ENCODE results near the gene CYP26B1. TPM values are rescaled to one million over a fixed set of nuclear protein-coding genes. Genes with fewer than 3 reads are reported as not detected.

The CYP26B1 gene
- total RNA-seq, 4 donors from 2014 or later, result 1.8 to 4.8 (median 2.3) TPM

DNA sequence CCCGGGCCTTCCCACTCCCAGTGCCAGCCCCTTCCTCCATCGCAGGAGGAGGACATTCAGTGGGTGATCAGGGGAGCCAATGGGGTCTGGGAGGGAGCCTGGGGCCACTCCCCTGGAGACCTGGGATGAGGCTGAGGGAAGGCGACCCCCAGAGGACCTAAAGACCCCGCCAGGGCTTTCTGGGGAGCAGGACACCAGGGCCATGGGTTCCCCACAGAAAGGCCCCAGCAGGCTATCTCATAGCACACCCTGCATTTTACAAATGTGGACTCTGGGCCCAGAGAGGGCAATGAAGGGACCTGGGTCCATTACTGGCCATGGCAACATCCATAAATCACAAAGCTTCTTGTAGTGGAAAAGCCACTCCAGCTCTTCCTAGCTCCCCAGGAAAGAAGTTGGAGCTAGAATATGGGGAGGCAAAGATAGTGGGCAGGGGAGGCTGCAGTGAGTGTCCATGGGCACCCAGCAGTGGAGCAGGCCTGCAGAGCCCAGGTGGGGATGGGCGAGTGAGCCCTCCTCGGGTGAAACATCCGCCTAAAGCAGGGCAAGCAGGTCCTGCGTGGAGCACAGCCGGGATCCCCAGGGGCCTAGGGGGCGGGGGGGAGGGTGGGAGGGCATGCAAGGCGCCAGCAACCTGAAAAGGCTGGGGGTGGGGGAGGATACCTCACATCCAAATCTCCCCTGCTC, 13.8 kb downstream of the CYP26B1 start:
- Histone ChIP-seq H3K36me3 (no peaks in the 10 kb centered on the region), H3K27ac (no peak overlapping the region), H3K9me3 (no peaks in the 10 kb centered on the region), H3K4me3 (no peak overlapping the region), H3K27me3 (no peaks in the 10 kb centered on the region), H3K4me1 (peaks cover 0 to 14% of the 10 kb centered on the region in 2 donors)
- DNase-seq, result peak in 1 of 2 donors; percentile 7
- intact Hi-C loops (cut with DNase I; ENCODE audit: low total_unique reads), result no loop called here
- in situ Hi-C loops (cut with MboI; ENCODE audit: low sequenced_read_pairs in 4 of 4), result loop anchor here in 1 of 4 donors (10.0 kb wide), 1 partner anchor 199 kb away; no protein-coding TSS in a partner anchor
- ATAC-seq, result no peak
- TF ChIP-seq POLR2A (IDR thresholded peaks at IDR 0.05), result no peak
- TF ChIP-seq, protein P1, sequence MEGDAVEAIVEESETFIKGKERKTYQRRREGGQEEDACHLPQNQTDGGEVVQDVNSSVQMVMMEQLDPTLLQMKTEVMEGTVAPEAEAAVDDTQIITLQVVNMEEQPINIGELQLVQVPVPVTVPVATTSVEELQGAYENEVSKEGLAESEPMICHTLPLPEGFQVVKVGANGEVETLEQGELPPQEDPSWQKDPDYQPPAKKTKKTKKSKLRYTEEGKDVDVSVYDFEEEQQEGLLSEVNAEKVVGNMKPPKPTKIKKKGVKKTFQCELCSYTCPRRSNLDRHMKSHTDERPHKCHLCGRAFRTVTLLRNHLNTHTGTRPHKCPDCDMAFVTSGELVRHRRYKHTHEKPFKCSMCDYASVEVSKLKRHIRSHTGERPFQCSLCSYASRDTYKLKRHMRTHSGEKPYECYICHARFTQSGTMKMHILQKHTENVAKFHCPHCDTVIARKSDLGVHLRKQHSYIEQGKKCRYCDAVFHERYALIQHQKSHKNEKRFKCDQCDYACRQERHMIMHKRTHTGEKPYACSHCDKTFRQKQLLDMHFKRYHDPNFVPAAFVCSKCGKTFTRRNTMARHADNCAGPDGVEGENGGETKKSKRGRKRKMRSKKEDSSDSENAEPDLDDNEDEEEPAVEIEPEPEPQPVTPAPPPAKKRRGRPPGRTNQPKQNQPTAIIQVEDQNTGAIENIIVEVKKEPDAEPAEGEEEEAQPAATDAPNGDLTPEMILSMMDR (IDR thresholded peaks at IDR 0.05 in 4 of 5, conservative IDR thresholded peaks at IDR 0.05 in 1 of 5), result no peak

DNA sequence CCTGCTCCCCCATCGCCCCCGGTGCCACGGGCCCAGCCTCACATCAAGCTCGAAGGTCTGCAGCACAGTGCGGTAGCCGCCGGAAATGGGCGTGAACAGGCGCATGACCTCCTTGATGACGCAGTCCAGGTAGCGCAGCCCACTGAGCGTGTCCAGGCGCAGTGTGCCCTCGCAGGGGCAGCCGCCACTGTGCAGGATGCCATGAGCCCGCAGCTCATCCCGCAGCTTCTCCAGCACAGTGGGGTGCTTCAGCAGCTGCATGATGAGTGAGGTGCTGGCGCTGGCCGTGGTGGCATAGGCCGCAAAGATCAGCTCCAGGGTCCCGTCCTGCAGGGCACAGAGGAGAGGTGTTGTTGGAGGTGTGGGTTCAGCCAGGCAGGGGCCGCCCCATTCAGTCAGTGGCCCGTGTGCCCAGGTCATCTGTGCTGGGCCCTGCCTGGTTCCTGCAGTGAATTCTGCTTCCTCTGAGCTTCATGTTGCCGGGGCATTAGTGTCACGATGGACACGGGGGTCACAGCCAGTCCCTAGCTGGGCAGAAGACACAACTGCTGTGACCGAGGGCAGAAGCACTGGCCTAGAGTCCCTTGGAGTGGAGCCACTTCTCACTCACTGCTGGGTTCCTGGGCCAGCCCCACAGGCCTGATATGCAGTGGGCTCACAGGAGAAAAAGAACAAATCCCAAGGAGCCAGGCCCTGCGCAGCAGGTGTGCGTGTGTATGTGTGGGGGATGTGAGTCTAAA, 14.5 kb downstream of the CYP26B1 start:
- Histone ChIP-seq H3K4me1 (peaks cover 0 to 7% of the 10 kb centered on the region in 2 donors), H3K27ac (no peak overlapping the region), H3K9me3 (no peaks in the 10 kb centered on the region), H3K36me3 (no peaks in the 10 kb centered on the region), H3K4me3 (no peak overlapping the region), H3K27me3 (no peaks in the 10 kb centered on the region)
- in situ Hi-C loops (cut with MboI; ENCODE audit: low sequenced_read_pairs in 4 of 4) (loop anchor here in 1 of 4 donors (10.0 kb wide), 1 partner anchor 198 kb away; no protein-coding TSS in a partner anchor), intact Hi-C loops (cut with DNase I; ENCODE audit: low total_unique reads) (no loop called here)
- ATAC-seq (no peak), DNase-seq (peak in 1 of 2 donors; percentile 9)
- TF ChIP-seq, protein P1 (IDR thresholded peaks at IDR 0.05 in 4 of 5, conservative IDR thresholded peaks at IDR 0.05 in 1 of 5), result no peak
- TF ChIP-seq POLR2A (IDR thresholded peaks at IDR 0.05), result no peak

- ATAC-seq (no peak), DNase-seq (peak in 1 of 2 donors; percentile 6)
- Histone ChIP-seq H3K4me1 (no peaks in the 10 kb centered on the region), H3K4me3 (no peak overlapping the region), H3K36me3 (no peaks in the 10 kb centered on the region), H3K9me3 (no peaks in the 10 kb centered on the region), H3K27me3 (no peaks in the 10 kb centered on the region), H3K27ac (no peak overlapping the region)
- intact Hi-C loops (cut with DNase I; ENCODE audit: low total_unique reads), result no loop called here
- no peak for TF ChIP-seq POLR2A (IDR thresholded peaks at IDR 0.05)
- in situ Hi-C loops (cut with MboI; ENCODE audit: low sequenced_read_pairs in 4 of 4), result loop anchor here in 1 of 4 donors (10.0 kb wide), 1 partner anchor 197 kb away; no protein-coding TSS in a partner anchor
Observed at GRCh38 chr2:72131916-72132841, 15.5 kb downstream of the CYP26B1 start.

- in situ Hi-C loops (cut with MboI; ENCODE audit: low sequenced_read_pairs in 4 of 4) (loop anchor here in 1 of 4 donors (10.0 kb wide), 1 partner anchor 197 kb away; no protein-coding TSS in a partner anchor), intact Hi-C loops (cut with DNase I; ENCODE audit: low total_unique reads) (no loop called here)
- H3K9me3 ChIP-seq, result no peaks in the 10 kb centered on the region
Observed at GRCh38 chr2:72131371-72131891, 16.2 kb downstream of the CYP26B1 start.

More at GRCh38 chr2:72131371-72131891, 16.2 kb downstream of the CYP26B1 start:
- no peak for TF ChIP-seq POLR2A (IDR thresholded peaks at IDR 0.05)
- TF ChIP-seq, protein P1 (IDR thresholded peaks at IDR 0.05 in 4 of 5, conservative IDR thresholded peaks at IDR 0.05 in 1 of 5), result no peak
- Histone ChIP-seq H3K27ac (no peak overlapping the region), H3K4me1 (no peaks in the 10 kb centered on the region), H3K27me3 (no peaks in the 10 kb centered on the region), H3K4me3 (no peak overlapping the region), H3K36me3 (no peaks in the 10 kb centered on the region)
- no peak for ATAC-seq
- DNase-seq, result peak in 1 of 2 donors; percentile 4
